IMR-90 (cell line): Measurements from ENCODE around the gene NAV2. TPM values are rescaled to one million over a fixed set of nuclear protein-coding genes. Genes with fewer than 3 reads are reported as not detected.
A peak's percentile ranks its signal among the peaks of the same experiment; 100 is the strongest.

Experiments used
- ATAC-seq: fragments of 200-7000 bp; cut with Tn5 transposase; 2 replicates; pipeline ENCODE4 v1.9.1; 2020; ENCODE audit warnings: low read depth, mild to moderate bottlenecking, moderate library complexity
- BruUV-seq: library from RNA; stranded (reverse); fragments of 400-500 nt; replicated peaks from 2 replicates; lab custom pipeline; 2021; lab: Mats Ljungman, UMichigan
- CTCF ChIA-PET: fragments of 300-600 bp; formaldehyde crosslinking; extraction: SDS; loops from one replicate; lab custom pipeline; 2021; ENCODE audit warnings: antibody characterized with exemption; lab: Yijun Ruan, JAX
- POLR2A ChIA-PET: fragments of 300-600 bp; sonication (Branson Sonifier 250); formaldehyde crosslinking; loops from one replicate; lab custom pipeline; 2022; ENCODE audit warnings: antibody characterized with exemption; ENCODE audit not compliant: unreplicated experiment; lab: Charles Lee
- DNase-seq: peaks from one replicate; pipeline ENCODE4 v3.0.0; 2013
- H2AFZ ChIP-seq: replicated peaks from 2 replicates; pipeline ENCODE3; 2013; ENCODE audit warnings: low read length, mild to moderate bottlenecking; ENCODE audit not compliant: poor library complexity
- H2AK5ac ChIP-seq: 2 replicates; pipeline ENCODE4 v1.6.1; 2013; ENCODE audit warnings: low read depth, low read length, inconsistent platforms
- H2AK9ac ChIP-seq: replicated peaks from 2 replicates; pipeline ENCODE3; 2013; ENCODE audit warnings: mild to moderate bottlenecking, low read depth, low read length, moderate library complexity; ENCODE audit not compliant: poor library complexity
- H2BK120ac ChIP-seq: 2 replicates; pipeline ENCODE4 v1.6.1; 2013; ENCODE audit warnings: low read depth, low read length, inconsistent platforms
- H2BK15ac ChIP-seq: 3 replicates; pipeline ENCODE4 v1.6.1; 2013; ENCODE audit warnings: low read depth, low read length, inconsistent platforms
- H2BK20ac ChIP-seq: 2 replicates; pipeline ENCODE4 v1.6.1; 2013; ENCODE audit warnings: low read depth, mild to moderate bottlenecking, inconsistent platforms, low read length, moderate library complexity
- H2BK5ac ChIP-seq: 2 replicates; pipeline ENCODE4 v1.6.1; 2013; ENCODE audit warnings: mild to moderate bottlenecking, low read depth, low read length, inconsistent platforms; ENCODE audit not compliant: poor library complexity, severe bottlenecking
- H3K14ac ChIP-seq: replicated peaks from 2 replicates; pipeline ENCODE4 v1.6.1; 2013; ENCODE audit warnings: low read depth, low read length, inconsistent platforms
- H3K18ac ChIP-seq: 2 replicates; pipeline ENCODE4 v1.6.1; 2013; ENCODE audit warnings: low read depth, low read length, control low read depth
- H3K23ac ChIP-seq: 2 replicates; pipeline ENCODE4 v1.6.1; 2013; ENCODE audit warnings: low read depth, low read length, inconsistent platforms
- H3K27ac ChIP-seq: 2 replicates; pipeline ENCODE4 v1.5.1; 2013; ENCODE audit warnings: mild to moderate bottlenecking, control low read depth, low read length; ENCODE audit not compliant: insufficient read depth
- H3K27me3 ChIP-seq: 2 replicates; pipeline ENCODE4 v1.6.1; 2013; ENCODE audit warnings: low read length; ENCODE audit not compliant: control insufficient read depth, insufficient read depth
- H3K36me3 ChIP-seq: 2 replicates; pipeline ENCODE4 v1.6.1; 2013; ENCODE audit warnings: low read length, mixed read lengths; ENCODE audit not compliant: control insufficient read depth, insufficient read depth
- H3K4ac ChIP-seq: 2 replicates; pipeline ENCODE4 v1.6.1; 2013; ENCODE audit warnings: low read depth, low read length, inconsistent platforms
- H3K4me1 ChIP-seq: 2 replicates; pipeline ENCODE4 v1.6.1; 2013; ENCODE audit warnings: low read length, mixed read lengths; ENCODE audit not compliant: control insufficient read depth, insufficient read depth
- H3K4me2 ChIP-seq: 2 replicates; pipeline ENCODE4 v1.6.1; 2013; ENCODE audit warnings: low read depth, mild to moderate bottlenecking, control low read depth, low read length, moderate library complexity
- H3K4me3 ChIP-seq: 2 replicates; pipeline ENCODE4 v1.5.1; 2013; ENCODE audit warnings: low read depth, mild to moderate bottlenecking, control low read depth, low read length, moderate library complexity; ENCODE audit not compliant: insufficient read depth
- H3K56ac ChIP-seq: 2 replicates; pipeline ENCODE4 v1.6.1; 2013; ENCODE audit warnings: low read length, inconsistent platforms; ENCODE audit not compliant: insufficient read depth; ENCODE audit errors: extremely low read depth
- H3K79me1 ChIP-seq, 2 experiments: 2 replicates each; pipeline ENCODE4 v1.6.1; 2013; ENCODE audit warnings: low read length in 2 of 2, inconsistent platforms in 1 of 2, low read depth in 1 of 2
- H3K9ac ChIP-seq: 2 replicates; pipeline ENCODE4 v1.6.1; 2013; ENCODE audit warnings: low read depth, low read length, control low read depth
- H3K9me1 ChIP-seq: 2 replicates; pipeline ENCODE4 v1.6.1; 2013; ENCODE audit warnings: low read length, inconsistent platforms; ENCODE audit not compliant: insufficient read depth
- H3K9me3 ChIP-seq: 2 replicates; pipeline ENCODE4 v1.6.1; 2013; ENCODE audit warnings: low read length; ENCODE audit not compliant: control insufficient read depth, insufficient read depth
- H4K20me1 ChIP-seq: 2 replicates; pipeline ENCODE4 v1.6.1; 2013; ENCODE audit warnings: low read length, inconsistent platforms; ENCODE audit not compliant: insufficient read depth
- H4K5ac ChIP-seq: 2 replicates; pipeline ENCODE4 v1.6.1; 2013; ENCODE audit warnings: mild to moderate bottlenecking, low read depth, low read length, control low read depth
- H4K8ac ChIP-seq, 2 experiments: 2 replicates each; pipeline ENCODE4 v1.6.1; 2013; ENCODE audit warnings: low read depth in 2 of 2, low read length in 2 of 2, control low read depth in 1 of 2, inconsistent platforms in 1 of 2
- H4K91ac ChIP-seq: 2 replicates; pipeline ENCODE4 v1.6.1; 2013; ENCODE audit warnings: low read depth, low read length, inconsistent platforms; ENCODE audit not compliant: insufficient read depth
- BHLHE40 ChIP-seq: fragments of 150-350 bp; IDR thresholded peaks from 2 replicates; pipeline ENCODE4 v1.6.1; 2016; ENCODE audit warnings: mild to moderate bottlenecking, low read depth, low read length
- CEBPB ChIP-seq: IDR thresholded peaks from 2 replicates; pipeline ENCODE4 v1.6.1; 2012; ENCODE audit warnings: low read depth, low read length, improper control_type of control experiment
- FOS ChIP-seq: fragments of 150-350 bp; IDR thresholded peaks from 2 replicates; pipeline ENCODE4 v1.6.1; 2016; ENCODE audit warnings: low read depth, low read length
- MAFK ChIP-seq: IDR thresholded peaks from 2 replicates; pipeline ENCODE4 v1.6.1; 2012; ENCODE audit warnings: low read depth, low read length, improper control_type of control experiment
- MAZ ChIP-seq: IDR thresholded peaks from 2 replicates; pipeline ENCODE4 v1.6.1; 2012; ENCODE audit warnings: low read depth, mild to moderate bottlenecking, low read length, improper control_type of control experiment, moderate library complexity, borderline replicate concordance
- MXI1 ChIP-seq: IDR thresholded peaks from 2 replicates; pipeline ENCODE4 v1.6.1; 2012; ENCODE audit warnings: low read depth, mild to moderate bottlenecking, low read length, moderate library complexity, borderline replicate concordance
- NFE2L2 ChIP-seq: fragments of 150-350 bp; IDR thresholded peaks from 2 replicates; pipeline ENCODE4 v1.6.1; 2016; ENCODE audit warnings: low read depth, mild to moderate bottlenecking, low read length
- POLR2A ChIP-seq: IDR thresholded peaks from 2 replicates; pipeline ENCODE4 v1.6.1; 2012; ENCODE audit warnings: mild to moderate bottlenecking, low read depth, low read length
- RCOR1 ChIP-seq: IDR thresholded peaks from 2 replicates; pipeline ENCODE4 v1.6.1; 2012; ENCODE audit warnings: mild to moderate bottlenecking, low read length, improper control_type of control experiment; ENCODE audit not compliant: insufficient replicate concordance
- RFX5 ChIP-seq: IDR thresholded peaks from 2 replicates; pipeline ENCODE4 v1.8.0; 2012; ENCODE audit warnings: low read depth, mild to moderate bottlenecking, low read length, moderate library complexity
- SMC3 ChIP-seq: fragments of 150-350 bp; IDR thresholded peaks from 2 replicates; pipeline ENCODE4 v1.6.1; 2016; ENCODE audit warnings: low read depth, mild to moderate bottlenecking, antibody characterized with exemption, low read length, moderate library complexity
- WGBS, 2 experiments: methylation state at CpG; one replicate each; pipeline versions ENCODE4 v1.1.5 to v1.1.7; 2013; ENCODE audit warnings: missing lambda C conversion rate in 2 of 2; ENCODE audit not compliant: insufficient read length in 1 of 2; ENCODE audit errors: extremely low coverage in 2 of 2; 5-methylcytosine and 5-hydroxymethylcytosine counted together
- dilution Hi-C: fragments of 300-500 bp; cut with HindIII; formaldehyde crosslinking; loops from one replicate; pipeline ENCODE4 v1.14.3; 2018; ENCODE audit warnings: low sequenced_read_pairs; ENCODE audit not compliant: unreplicated experiment
- in situ Hi-C: fragments of 300-500 bp; cut with MboI; formaldehyde crosslinking; loops from 3 replicates; pipeline ENCODE4 v1.14.3; 2019; ENCODE audit warnings: low sequenced_read_pairs, inconsistent platforms, mixed read lengths
- intact Hi-C: fragments of 100-400 bp; cut with micrococcal nuclease; formaldehyde crosslinking; loops from 2 replicates; pipeline ENCODE4 v1.10.0; 2022
- polyA plus RNA-seq, 3 experiments: library from polyadenylated mRNA; depleted of rRNA; stranded (reverse); fragments of >200 nt; gene quantifications; 2 replicates each; pipeline ENCODE4 v1.2.3, GENCODE V29; 2012; ENCODE audit warnings: low replicate concordance in 1 of 3
- total RNA-seq: library from RNA; depleted of rRNA; stranded (reverse); fragments of >200 nt; gene quantifications from 2 replicates; pipeline ENCODE4 v1.2.3, GENCODE V29; 2012
- TF ChIP-seq, protein P1 (sequence below): fragments of 150-350 bp; IDR thresholded peaks from 2 replicates; pipeline ENCODE4 v1.6.1; 2016; ENCODE audit warnings: low read depth, mild to moderate bottlenecking, low read length, moderate library complexity, borderline replicate concordance

Gene NAV2
- total and polyA plus RNA-seq, 2 of the 4 experiments (the other 2 are of a cell fraction) = 4.5 to 12.6 TPM

- H3K14ac ChIP-seq = no peak overlapping the region
- H3K4me2 ChIP-seq = no peak overlapping the region
- TF ChIP-seq MAZ = no peak
- no peak for TF ChIP-seq POLR2A
- no peak for TF ChIP-seq RFX5
- no peak for TF ChIP-seq CEBPB
- TF ChIP-seq SMC3 = no peak
- TF ChIP-seq FOS = no peak
- TF ChIP-seq, protein P1, sequence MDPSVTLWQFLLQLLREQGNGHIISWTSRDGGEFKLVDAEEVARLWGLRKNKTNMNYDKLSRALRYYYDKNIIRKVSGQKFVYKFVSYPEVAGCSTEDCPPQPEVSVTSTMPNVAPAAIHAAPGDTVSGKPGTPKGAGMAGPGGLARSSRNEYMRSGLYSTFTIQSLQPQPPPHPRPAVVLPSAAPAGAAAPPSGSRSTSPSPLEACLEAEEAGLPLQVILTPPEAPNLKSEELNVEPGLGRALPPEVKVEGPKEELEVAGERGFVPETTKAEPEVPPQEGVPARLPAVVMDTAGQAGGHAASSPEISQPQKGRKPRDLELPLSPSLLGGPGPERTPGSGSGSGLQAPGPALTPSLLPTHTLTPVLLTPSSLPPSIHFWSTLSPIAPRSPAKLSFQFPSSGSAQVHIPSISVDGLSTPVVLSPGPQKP = no peak
- TF ChIP-seq MAFK = no peak
- no peak for TF ChIP-seq NFE2L2
- no peak for TF ChIP-seq RCOR1
- no peak for TF ChIP-seq BHLHE40
- no peak for TF ChIP-seq MXI1
- no peak overlapping the region; the same call in 1 of the 2 replicates for H2AK5ac ChIP-seq
- H3K23ac ChIP-seq = no peak overlapping the region
- H3K4me1 ChIP-seq = peaks cover 16% of the 10 kb centered on the region
- no peak overlapping the region for H2BK5ac ChIP-seq
- no peak overlapping the region for H2AK9ac ChIP-seq
- H3K18ac ChIP-seq = no peak overlapping the region
- no peak overlapping the region for H2BK120ac ChIP-seq
- intact Hi-C loops (no loop called here), dilution Hi-C loops (no loop called here), in situ Hi-C loops (no loop called here)
- whole genome bisulfite sequencing, 2 experiments = no CpG with 5 or more reads among the region's 2 CpGs
- H4K20me1 ChIP-seq = no peaks in the 10 kb centered on the region
- H2AFZ ChIP-seq = no peak overlapping the region
- no peak overlapping the region; the same call in 1 of the 2 replicates for H4K91ac ChIP-seq
- H3K9me1 ChIP-seq = peaks cover 13% of the 10 kb centered on the region
- no peak overlapping the region for H2BK20ac ChIP-seq
- H3K56ac ChIP-seq = no peak overlapping the region
- H3K9me3 ChIP-seq = no peaks in the 10 kb centered on the region
- no peak overlapping the region for H4K5ac ChIP-seq
- DNase-seq (no peak), ATAC-seq (no peak)
- ChIA-PET POLR2A (interaction anchor here (0.5 kb wide), 1 partner anchor 1583 kb away, joined by 4 read pairs; no protein-coding TSS in a partner anchor), CTCF (no interaction called here)
- no peak overlapping the region for H3K9ac ChIP-seq
- no peak overlapping the region for H3K4ac ChIP-seq
- H2BK15ac ChIP-seq = 0 out of 3 replicates have a peak overlapping the region, but pooled peaks have one; percentile 21
- no peaks in the 10 kb centered on the region for H3K27me3 ChIP-seq
- no peak overlapping the region for H3K27ac ChIP-seq
- no peaks in the 10 kb centered on the region for H3K79me1 ChIP-seq
- H3K4me3 ChIP-seq = no peak overlapping the region
- BruUV-seq = no TSS peak
- H3K36me3 ChIP-seq = no peaks in the 10 kb centered on the region
- no peak overlapping the region for H4K8ac ChIP-seq
Measured at GRCh38 chr11:19672586-19673206, 39.9 kb upstream of the NAV2 start.
